BJ (cell line): Measurements from ENCODE around the gene CIBAR2. TPM values are rescaled to one million over a fixed set of nuclear protein-coding genes. Genes with fewer than 3 reads are reported as not detected.

Experiments used
- CTCF ChIA-PET: fragments of 350-600 bp; formaldehyde crosslinking; extraction: SDS; loops from one replicate; lab custom pipeline; 2021; ENCODE audit warnings: antibody characterized with exemption, inconsistent platforms; lab: Yijun Ruan, JAX
- POLR2A ChIA-PET: fragments of 300-600 bp; sonication (Branson Sonifier 250); formaldehyde crosslinking; extraction: SDS; loops from one replicate; lab custom pipeline; 2021; ENCODE audit warnings: antibody characterized with exemption; lab: Charles Lee
- DNase-seq: peaks from one replicate; pipeline ENCODE4 v3.0.0-alpha.2; 2011; ENCODE audit warnings: low read depth
- H3K27me3 ChIP-seq: 2 replicates; pipeline ENCODE4 v1.6.0; 2011; ENCODE audit warnings: low read length; ENCODE audit not compliant: control insufficient read depth, insufficient read depth
- H3K36me3 ChIP-seq: 2 replicates; pipeline ENCODE4 v1.5.1; 2011; ENCODE audit warnings: low read length; ENCODE audit not compliant: control insufficient read depth, insufficient read depth
- H3K4me3 ChIP-seq: 2 replicates; pipeline ENCODE4 v1.5.1; 2011; ENCODE audit warnings: low read depth, mild to moderate bottlenecking, control low read depth, low read length
- polyA plus RNA-seq: library from polyadenylated mRNA; depleted of rRNA; stranded (reverse); fragments of >200 nt; gene quantifications from 2 replicates; pipeline ENCODE4 v1.2.3, GENCODE V29; 2011
- TF ChIP-seq, protein P1 (sequence below): IDR thresholded peaks from 2 replicates; pipeline ENCODE4 v1.5.1; 2011; ENCODE audit warnings: low read depth, mild to moderate bottlenecking, control low read depth, inconsistent platforms, low read length, moderate library complexity; ENCODE audit not compliant: insufficient read depth

The CIBAR2 gene
- polyA plus RNA-seq, 1 experiment = 0.05 TPM

DNA sequence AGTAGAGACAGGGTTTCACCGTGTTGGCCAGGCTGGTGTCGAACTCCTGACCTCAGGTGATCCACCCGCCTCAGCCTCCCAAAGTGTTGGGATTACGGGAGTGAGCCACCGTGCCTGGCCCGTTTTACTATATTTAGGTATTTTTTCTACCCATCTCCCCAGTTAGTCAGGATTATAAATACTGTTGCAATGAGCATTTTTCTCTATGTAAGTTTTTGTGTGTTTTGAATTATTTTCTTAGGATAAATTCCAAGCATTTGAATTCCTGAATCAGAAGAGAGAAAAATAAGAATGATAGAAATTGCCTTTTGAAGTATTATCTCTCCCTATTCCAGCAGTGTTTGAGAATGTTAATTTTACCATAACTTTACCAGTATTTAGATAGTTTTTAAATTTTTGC is 48.1 kb downstream of the CIBAR2 start:
- H3K4me3 ChIP-seq = no peak overlapping the region
- ChIA-PET POLR2A (no interaction called here), CTCF (no interaction called here)
- no peaks in the 10 kb centered on the region; the same call in 1 of the 2 replicates for H3K36me3 ChIP-seq
- DNase-seq = no peak
- H3K27me3 ChIP-seq = no peaks in the 10 kb centered on the region
- TF ChIP-seq, protein P1, sequence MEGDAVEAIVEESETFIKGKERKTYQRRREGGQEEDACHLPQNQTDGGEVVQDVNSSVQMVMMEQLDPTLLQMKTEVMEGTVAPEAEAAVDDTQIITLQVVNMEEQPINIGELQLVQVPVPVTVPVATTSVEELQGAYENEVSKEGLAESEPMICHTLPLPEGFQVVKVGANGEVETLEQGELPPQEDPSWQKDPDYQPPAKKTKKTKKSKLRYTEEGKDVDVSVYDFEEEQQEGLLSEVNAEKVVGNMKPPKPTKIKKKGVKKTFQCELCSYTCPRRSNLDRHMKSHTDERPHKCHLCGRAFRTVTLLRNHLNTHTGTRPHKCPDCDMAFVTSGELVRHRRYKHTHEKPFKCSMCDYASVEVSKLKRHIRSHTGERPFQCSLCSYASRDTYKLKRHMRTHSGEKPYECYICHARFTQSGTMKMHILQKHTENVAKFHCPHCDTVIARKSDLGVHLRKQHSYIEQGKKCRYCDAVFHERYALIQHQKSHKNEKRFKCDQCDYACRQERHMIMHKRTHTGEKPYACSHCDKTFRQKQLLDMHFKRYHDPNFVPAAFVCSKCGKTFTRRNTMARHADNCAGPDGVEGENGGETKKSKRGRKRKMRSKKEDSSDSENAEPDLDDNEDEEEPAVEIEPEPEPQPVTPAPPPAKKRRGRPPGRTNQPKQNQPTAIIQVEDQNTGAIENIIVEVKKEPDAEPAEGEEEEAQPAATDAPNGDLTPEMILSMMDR = no peak

DNA sequence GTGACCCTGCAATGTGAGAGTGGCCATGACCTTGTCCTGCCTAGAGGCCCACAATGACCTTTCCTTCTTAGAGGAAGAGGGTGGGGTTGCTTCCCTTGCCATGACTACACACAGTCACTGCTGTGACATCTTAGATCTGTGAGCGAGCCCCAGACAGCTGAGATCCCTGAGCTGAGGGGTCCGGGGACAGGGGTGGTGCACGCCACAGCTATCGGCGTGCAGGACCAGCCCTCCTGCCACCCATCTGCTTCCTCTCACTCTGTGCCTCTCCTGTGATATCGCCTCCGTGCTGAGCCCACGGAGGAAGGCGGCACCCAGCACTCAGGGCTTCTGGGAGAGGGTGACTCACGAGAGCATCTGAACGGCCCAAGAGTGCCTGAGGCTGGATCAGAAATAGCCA is 49.4 kb downstream of the CIBAR2 start:
- DNase-seq = no peak
- CTCF ChIA-PET = no interaction called here
- Histone ChIP-seq H3K4me3 (no peak overlapping the region), H3K36me3 (no peaks in the 10 kb centered on the region; the same call in 1 of the 2 replicates), H3K27me3 (no peaks in the 10 kb centered on the region)
- TF ChIP-seq, protein P1 = no peak
- POLR2A ChIA-PET = no interaction called here

DNA sequence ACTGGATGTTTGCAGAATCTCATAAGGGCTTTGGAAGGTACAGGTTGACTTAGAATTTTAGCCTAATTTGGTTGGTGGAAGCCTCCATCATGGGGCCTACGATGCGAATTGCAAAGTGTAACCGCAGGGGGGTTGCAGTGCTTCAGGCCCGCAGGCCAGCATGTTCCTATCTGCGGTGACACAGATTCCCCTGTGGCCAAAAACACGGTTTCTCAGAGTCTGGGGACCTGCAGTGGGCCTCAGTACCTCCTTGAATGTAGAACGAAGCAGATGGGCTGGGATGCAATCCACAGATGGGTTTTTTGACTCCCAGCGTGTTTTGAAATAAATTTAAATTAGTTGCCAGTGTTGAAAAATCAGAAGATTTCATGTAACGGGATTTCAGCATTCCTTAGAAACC is 49.9 kb downstream of the CIBAR2 start:
- CTCF ChIA-PET = no interaction called here
- DNase-seq = no peak
- TF ChIP-seq, protein P1 = no peak
- POLR2A ChIA-PET = no interaction called here
- Histone ChIP-seq H3K4me3 (no peak overlapping the region), H3K36me3 (no peaks in the 10 kb centered on the region; the same call in 1 of the 2 replicates), H3K27me3 (no peaks in the 10 kb centered on the region)

DNA sequence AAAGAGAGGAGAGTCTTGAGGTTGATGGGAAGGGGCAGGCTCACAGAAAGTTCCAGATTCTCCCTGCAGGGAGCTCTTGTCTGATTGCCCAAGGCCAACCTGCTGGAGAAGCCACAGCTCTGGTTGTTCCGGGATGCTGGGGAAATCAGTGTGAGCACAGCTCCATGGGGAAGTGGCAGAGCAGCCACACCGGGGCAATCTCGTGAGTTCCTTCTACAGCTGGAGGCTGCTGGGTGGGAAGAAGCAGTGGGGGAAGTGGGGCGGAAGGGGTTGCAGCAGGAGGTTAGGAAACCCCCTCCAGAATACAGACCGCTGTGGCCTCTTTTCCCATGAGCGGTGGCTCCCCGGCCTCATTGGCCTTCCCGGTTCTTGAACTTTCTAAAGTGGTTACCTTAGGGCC is 50.7 kb downstream of the CIBAR2 start:
- no peak for DNase-seq
- Histone ChIP-seq H3K4me3 (no peak overlapping the region), H3K36me3 (no peaks in the 10 kb centered on the region), H3K27me3 (no peaks in the 10 kb centered on the region)
- POLR2A ChIA-PET = no interaction called here
- TF ChIP-seq, protein P1 = no peak
- CTCF ChIA-PET = interaction anchor here (0.6 kb wide), 1 partner anchor 34 kb away, joined by 3 read pairs; the partner anchor contains the start of gene KIAA0513

DNA sequence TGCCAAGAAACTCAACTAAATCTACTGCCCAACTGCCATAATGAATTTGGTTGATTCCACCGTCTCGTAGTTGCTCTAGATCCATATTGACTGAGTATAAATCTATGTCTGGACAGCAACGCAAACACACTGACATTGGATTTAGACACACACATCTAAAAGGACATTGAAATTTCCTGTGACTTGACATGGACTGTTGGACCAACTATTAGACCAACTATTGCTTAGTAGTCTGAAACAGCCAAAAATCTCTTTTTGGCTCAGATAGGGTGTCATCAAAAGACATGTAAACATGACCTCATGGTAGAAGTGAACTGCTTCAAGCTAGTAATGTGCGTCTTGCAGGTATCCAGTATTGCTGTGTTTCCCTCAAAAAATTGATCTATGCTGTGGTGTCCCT is 53.4 kb downstream of the CIBAR2 start:
- no peaks in the 10 kb centered on the region for H3K27me3 ChIP-seq
- ChIA-PET POLR2A (no interaction called here), CTCF (interaction anchor here (0.5 to 1.6 kb wide), 2 partner anchors 13 to 38 kb away, joined by 3 to 4 read pairs; no protein-coding TSS in a partner anchor)
- H3K36me3 ChIP-seq = no peaks in the 10 kb centered on the region
- H3K4me3 ChIP-seq = no peak overlapping the region
- DNase-seq = no peak
- TF ChIP-seq, protein P1 = no peak
